Suppressor macrophage treated with lipopolysaccharide for 4 hours (primary cell): ENCODE data around the gene GALNT9.
"Not testable (repeated sequence)": the region's sequence is repeated elsewhere in the genome, so short reads cannot be mapped to it uniquely, and the experiment has no call there.

Source experiments
- DNase-seq: peaks from one replicate; pipeline ENCODE4 v3.0.0-alpha.2; 2020

Gene GALNT9

GRCh38 chr12:132263451-132264049, 65.8 kb downstream of the GALNT9 start:
- DNase-seq: no peak

DNA sequence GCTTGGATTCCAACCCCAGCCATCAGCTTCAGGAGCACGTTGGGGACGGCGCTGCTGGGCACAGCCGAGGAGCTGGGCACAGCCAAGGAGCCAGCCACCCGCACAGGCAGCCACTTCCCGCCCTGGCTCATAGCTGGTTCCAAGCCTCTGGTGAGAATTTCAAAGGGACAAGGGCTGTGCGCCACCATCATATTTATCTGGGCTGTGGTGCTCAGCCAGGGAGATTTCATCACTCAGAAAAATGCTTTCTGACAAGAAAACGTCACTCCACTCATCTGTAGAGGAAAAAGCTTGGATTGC, 66.4 kb downstream of the GALNT9 start:
- DNase-seq: no peak

GRCh38 chr12:132262256-132263060, 66.9 kb downstream of the GALNT9 start:
- DNase-seq: no peak

GRCh38 chr12:132261328-132262138, 67.9 kb downstream of the GALNT9 start:
- DNase-seq: no peak

- DNase-seq: no peak
Measured at GRCh38 chr12:132260721-132261120, 68.7 kb downstream of the GALNT9 start.

DNA sequence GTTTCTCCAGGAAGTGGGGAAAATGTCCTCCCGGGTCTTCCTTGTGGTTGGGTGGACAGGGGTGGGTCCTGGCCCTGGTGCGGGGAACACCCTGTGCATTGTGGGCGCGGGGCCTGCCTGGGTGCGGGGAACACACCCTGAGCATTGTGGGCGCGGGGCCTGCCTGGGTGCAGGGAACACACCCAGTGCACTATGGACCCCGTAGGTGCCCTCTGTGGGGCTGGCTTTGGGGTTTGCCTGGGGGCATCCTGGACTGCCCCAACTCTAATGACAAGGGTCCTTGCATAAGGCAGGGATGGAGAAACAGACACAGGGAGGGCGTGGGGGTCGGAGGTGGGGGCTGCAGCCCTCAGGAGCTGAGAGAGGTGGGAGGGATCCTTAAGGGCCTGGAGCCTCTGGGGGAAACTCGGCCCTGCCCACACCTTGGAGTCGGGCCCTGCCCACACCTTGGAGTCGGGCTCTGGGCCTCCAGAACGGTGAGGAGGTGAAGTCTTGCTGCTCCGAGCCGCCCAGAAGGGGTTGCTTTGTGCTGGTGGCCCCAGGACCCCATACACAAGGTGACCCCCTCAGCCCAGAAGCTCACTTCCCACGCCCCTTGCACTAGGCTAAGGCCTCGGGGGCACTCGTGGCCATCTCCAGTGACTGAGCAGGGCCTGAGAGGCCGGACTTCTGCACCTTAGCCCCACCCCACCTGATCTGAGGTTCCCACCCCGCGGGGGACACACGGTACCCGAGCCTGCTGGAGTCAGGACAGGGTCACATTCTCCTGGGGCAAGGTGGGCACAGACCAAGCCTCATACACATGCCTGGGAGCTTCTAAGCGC, 69.3 kb downstream of the GALNT9 start:
- DNase-seq: no peak

GRCh38 chr12:132259364-132259871, 70.0 kb downstream of the GALNT9 start:
- DNase-seq: no peak

DNA sequence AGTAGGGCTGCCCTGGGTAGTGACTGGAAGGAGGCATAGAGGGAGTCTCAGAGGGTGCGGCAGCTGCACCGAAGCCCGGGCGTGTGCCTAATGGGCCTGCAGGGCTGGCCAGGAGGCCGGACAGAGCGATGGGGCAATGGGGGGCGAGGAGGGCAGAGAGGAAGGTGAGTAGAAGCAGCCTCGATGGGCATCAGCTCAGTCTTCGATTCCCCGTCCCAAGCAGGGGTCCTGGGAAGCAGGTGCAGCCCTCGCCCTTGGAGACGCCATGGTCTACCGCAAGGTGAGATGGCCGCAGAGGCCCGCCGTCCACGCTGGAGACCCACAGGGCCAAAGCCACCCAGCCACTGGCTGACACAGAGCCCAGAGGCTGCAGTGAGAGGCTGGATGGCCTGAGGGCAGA, 70.8 kb downstream of the GALNT9 start:
- DNase-seq: no peak

DNA sequence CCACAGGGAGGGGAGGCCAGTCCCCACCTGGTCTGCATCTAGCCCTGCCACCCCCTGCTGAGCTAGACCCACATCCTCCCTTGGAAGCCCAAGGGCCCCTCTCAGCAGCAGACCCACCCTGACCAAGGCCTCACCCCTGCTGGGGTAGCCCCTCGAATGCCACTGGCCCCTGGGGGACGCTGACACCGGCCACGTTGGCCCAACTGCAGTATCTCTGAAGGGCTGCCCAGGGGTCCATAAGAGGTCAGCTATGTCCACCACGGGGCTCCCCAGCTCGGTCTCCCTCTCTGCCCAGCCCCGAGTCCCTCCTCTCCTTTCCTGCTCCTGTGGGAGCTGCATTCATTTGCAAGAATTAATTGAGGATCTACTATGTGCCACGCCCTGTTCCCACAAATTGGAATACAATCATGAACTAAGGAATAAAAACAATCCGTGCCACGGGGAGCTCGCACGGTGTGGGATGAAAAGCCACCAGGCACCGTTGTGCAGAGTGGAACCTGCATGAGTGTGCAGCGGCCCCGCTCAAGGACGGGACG, 71.4 kb downstream of the GALNT9 start:
- DNase-seq: no peak

GRCh38 chr12:132257206-132257954, 72.0 kb downstream of the GALNT9 start:
- no peak for DNase-seq

DNA sequence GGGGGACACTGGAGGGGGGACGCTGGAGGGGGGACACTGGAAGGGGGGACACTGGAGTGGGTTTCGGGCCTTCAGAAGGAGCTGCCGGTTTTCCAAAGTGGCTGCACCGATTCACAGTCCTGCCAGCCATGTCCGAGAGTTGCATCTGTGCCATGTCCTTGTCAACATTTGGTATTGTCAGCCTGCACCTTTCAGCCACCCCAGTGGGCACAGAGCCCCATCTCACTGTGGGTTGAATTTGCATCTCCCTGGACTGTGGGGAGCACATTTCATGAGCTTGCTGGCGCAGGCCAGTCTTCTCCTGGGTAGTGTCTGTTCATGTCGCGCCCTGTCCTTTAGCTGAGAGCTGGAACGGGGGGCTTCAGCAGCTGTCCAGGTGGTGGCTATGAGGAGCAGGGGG, 72.7 kb downstream of the GALNT9 start:
- DNase-seq: no peak

DNA sequence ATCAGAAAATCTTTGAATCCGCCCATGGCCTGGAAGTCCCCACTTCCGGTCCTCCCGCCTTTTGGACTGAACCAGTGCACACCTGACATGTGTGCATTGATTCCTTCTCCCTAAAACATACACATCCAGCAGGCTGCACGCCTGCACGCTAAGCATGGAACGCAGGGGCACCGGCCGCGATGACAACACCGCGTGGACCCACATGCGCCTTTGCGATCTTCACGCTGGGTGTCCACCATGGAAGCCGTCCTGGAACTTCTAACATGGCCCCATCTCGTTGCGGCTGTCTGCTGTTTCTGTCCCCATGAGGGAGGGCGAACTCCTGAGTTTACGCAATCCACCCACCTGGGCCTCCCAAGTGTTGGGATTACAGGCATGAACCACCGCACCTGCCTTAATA, 73.7 kb downstream of the GALNT9 start:
- no peak for DNase-seq

DNA sequence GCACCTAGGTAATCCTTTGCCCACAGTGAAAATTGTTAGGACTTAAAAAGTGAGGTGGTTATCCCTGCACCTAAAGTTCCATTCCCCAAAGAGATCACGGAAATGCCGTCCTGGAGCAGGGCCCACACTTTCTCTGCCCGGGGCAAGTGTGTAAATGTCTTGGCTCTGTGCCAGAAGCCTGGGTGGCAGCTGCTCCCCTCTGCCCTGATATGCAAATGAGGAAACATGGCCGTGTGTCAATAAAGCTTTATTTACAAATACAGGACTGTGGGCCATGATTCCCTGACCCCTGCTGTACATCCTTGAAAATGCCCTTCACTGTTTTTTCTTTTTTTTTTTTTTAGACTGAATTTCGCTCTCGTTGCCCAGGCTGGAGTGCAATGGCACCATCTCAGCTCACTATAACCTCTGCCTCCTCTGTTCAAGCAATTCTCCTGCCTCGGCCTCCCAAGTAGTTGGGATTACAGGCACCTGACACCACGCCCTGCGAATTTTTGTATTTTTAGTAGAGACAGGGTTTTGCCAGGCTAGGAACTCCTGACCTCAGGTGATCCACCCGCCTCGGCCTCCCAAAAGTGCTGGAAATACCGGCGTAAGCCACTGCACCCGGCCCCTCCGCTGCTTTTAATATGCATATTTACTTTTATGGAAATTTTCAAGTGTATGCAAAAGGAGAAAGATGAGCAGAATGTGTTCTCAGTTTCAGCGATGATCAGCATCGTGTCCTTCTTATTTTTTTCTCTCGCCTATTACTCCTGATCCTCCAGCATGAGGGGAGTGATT, 75.5 kb downstream of the GALNT9 start:
- DNase-seq: no peak

DNA sequence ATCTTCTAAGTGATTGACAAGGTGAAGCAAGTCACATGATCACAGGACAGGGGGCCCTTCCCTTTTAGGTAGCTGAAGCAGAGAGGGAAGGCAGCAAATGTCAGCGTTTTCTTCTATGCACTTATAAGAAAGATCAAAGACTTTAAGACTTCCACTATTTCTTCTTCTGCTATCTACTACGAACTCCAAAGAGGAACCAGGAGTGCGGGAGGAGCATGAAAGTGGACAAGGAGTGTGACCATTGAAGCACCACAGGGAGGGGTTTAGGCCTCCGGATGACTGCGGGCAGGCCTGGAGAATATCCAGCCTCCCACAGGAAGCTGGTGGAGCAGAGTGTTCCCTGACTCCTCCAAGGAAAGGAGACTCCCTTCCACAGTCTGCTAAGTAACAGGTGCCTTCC, 76.4 kb downstream of the GALNT9 start:
- not testable (repeated sequence) for DNase-seq

DNA sequence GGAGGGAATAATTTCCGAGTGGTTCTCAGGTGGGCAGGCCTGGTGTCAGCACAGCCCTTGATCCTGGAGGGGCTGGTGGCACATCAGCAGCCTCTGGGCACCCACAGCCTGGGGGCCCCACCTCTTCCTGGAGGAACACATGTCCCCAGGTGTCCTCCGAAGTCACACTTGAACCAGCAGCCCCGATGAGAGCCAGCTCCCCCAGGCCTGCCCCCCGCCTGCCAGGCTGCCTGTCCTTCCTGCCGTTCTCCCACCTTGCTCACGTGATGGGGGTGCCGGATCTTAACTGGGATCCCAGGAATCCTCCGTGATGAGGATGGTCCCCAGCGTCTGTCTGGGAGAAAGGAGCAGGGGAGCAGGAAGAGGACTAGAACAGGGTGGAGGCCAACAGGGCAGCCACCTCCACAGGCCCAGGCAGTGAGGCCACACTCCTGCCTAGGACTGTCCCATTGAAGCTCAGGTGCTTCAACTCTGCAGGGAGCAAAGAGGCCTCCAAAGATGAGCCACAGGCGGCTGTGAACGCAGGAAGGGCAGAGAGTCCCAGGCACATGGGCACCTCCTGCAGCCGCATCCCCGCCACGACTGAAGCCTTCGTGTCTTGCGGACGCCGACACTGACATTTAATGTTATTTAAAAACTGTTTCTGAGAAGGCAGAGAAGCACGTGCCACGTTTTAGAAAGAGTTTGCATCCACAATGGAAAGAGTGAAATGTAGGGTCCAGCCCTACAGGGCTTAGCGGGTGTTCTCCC, 77.5 kb downstream of the GALNT9 start:
- no peak for DNase-seq

DNA sequence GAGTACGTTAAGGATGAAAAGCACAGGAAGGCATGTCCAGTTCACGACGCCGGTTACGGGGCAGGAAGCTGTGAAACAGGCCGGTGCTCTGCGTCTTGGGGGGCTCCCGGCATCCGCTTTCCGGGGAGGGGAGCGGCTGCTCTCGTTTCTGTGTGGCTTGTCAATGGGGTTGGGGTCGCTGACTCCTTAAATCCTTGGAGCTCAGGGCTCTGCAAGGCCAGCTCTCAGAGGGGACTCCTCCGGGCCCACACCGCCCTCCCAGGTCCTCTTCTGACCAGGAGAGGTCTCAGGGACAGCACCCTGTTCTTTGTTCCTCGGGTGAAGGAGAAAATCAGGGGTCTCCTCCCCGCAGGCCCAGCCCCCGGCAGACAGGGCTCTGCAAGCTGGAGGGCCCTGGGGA, 78.1 kb downstream of the GALNT9 start:
- no peak for DNase-seq

DNA sequence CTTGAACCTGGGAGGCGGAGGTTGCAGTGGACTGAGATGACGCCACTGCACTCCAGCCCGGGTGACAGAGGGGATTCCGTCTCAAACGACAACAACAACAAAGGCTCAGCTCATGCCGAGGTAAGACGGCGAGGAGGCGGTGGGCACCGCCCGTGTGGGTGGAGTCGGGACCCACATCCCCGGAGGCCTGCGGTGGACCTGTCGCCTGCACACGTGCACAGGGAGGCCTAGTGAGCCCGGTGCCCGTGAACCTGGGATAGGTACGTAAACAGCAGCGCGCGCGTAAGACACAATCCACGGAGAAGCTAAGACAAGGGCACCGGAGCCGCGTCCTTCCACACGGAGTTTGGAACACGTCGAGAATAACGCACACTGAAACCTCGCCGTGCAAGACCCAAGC, 78.7 kb downstream of the GALNT9 start:
- DNase-seq: no peak

GRCh38 chr12:132249689-132250478, 79.5 kb downstream of the GALNT9 start:
- no peak for DNase-seq

DNA sequence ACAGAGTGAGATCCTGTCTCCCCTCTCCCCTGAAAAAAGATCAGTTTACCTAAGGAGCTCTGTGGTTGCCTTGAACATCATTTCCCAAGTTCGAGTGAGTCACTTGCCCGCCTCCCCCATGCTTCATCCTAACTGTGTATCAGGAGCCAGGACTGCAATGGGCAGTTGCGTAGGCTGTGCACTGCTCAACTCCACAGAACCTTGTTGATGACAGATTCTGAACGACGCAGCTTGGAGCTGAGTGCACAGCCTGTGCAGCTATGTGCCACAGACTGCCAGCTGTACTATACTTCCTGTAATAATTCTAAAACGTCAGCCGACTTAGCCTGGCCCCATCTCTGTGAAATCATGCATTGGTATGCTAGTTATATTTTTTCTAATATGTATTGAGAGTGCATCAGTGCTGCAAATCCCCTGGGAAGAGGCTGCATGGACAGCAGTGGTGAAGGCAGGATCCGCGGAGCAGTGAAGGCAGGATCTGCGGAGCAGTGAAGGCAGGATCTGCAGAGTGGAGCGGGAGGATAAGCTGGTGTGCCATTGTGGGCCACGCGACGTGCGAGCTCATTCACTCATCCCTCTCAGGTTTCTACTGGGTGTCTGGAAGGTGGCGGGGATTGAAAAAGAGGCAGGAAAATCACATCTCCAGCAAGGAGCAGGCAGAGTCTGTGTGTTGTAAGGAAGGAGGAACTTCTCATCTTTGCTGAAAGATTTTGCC, 80.8 kb downstream of the GALNT9 start:
- no peak for DNase-seq
